ENCODE measurements around the gene DUSP1.
"Not testable (repeated sequence)": the region's sequence is repeated elsewhere in the genome, so short reads cannot be mapped to it uniquely, and the experiment has no call there.

DUSP1 gene

GRCh38 chr5:172796306-172796705, 25.3 kb upstream of the DUSP1 start:
- no peak overlapping the region for H3K4me3 ChIP-seq (ENCODE audit: low read length)
- no peak overlapping the region for H3K9ac ChIP-seq (ENCODE audit: low read depth, low read length)
- H3K27me3 ChIP-seq (ENCODE audit: control insufficient read depth, insufficient read depth, low read length): no peaks in the 10 kb centered on the region
- H3K36me3 ChIP-seq (ENCODE audit: insufficient read depth, low read length): no peaks in the 10 kb centered on the region
- H3K9me3 ChIP-seq (replicated peaks; ENCODE audit: low read length): no peaks in the 10 kb centered on the region
- H3K4me2 ChIP-seq (ENCODE audit: low read length): no peak overlapping the region
- peaks cover 89% of the 10 kb centered on the region for H3K4me1 ChIP-seq (ENCODE audit: control insufficient read depth, insufficient read depth, low read length)

- Histone ChIP-seq H3K27me3 (ENCODE audit: control insufficient read depth, insufficient read depth, low read length) (no peaks in the 10 kb centered on the region), H3K4me2 (ENCODE audit: low read length) (peak overlapping the region; percentile 5), H3K4me1 (ENCODE audit: control insufficient read depth, insufficient read depth, low read length) (peaks cover 89% of the 10 kb centered on the region), H3K36me3 (ENCODE audit: insufficient read depth, low read length) (no peaks in the 10 kb centered on the region), H3K9me3 (replicated peaks; ENCODE audit: low read length) (no peaks in the 10 kb centered on the region), H3K4me3 (ENCODE audit: low read length) (no peak overlapping the region), H3K9ac (ENCODE audit: low read depth, low read length) (peak overlapping the region; percentile 44)
Observed at GRCh38 chr5:172795318-172795977, 24.5 kb upstream of the DUSP1 start.

DNA sequence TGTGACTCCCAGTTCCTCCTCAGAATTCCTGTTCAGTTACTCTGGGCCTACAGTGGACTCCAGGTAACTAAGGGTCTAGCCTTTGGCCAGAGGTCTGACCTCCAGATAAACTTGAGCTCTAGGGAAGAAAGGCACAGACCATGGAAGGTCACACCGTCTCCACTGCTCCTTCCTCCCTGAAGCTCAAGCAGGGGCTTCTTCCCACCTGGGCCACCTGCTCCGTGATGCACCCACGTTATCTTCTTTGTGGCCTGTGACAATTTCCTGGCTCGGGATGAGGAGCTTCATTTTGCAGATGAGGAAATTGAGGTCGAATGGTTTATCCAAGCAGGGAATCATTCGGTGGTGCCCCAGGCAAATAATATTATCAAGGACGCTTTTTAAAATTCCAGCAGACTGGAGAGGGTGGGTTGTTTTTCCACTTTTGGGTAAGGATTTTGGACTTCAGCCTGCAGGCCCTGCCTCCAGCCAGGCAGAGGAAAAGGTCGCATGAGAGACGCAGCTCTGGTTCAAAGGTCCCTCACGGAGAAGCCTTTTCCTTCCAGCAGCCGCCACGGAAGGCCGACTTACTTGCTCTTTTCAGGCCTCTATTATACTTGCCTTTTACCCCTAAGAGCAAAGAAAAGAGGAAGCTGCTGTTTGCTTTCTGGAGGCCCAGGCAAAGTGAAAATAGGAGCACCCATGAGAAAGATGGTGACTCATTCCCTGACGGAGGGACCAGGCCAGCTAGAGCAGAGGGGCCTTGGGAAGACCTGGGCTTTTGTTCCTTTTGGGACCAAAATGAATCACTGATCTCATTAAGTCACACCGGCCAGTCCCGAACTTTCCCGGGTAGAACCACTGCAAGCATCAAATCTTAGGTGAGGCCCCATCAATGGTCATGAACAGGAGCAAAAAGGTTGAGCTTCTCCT, 22.8 kb upstream of the DUSP1 start:
- no peaks in the 10 kb centered on the region for H3K27me3 ChIP-seq (ENCODE audit: control insufficient read depth, insufficient read depth, low read length)
- H3K9me3 ChIP-seq (replicated peaks; ENCODE audit: low read length): no peaks in the 10 kb centered on the region
- peak overlapping the region; percentile 57 for H3K9ac ChIP-seq (ENCODE audit: low read depth, low read length)
- H3K4me1 ChIP-seq (ENCODE audit: control insufficient read depth, insufficient read depth, low read length): peaks cover 89% of the 10 kb centered on the region
- H3K4me3 ChIP-seq (ENCODE audit: low read length): peak overlapping the region; percentile 11
- peak overlapping the region; percentile 23 for H3K4me2 ChIP-seq (ENCODE audit: low read length)
- H3K36me3 ChIP-seq (ENCODE audit: insufficient read depth, low read length): no peaks in the 10 kb centered on the region

- H3K4me1 ChIP-seq (ENCODE audit: control insufficient read depth, insufficient read depth, low read length): peaks cover 89% of the 10 kb centered on the region
- no peak overlapping the region for H3K4me2 ChIP-seq (ENCODE audit: low read length)
- H3K9ac ChIP-seq (ENCODE audit: low read depth, low read length): peak overlapping the region; percentile 57
- H3K4me3 ChIP-seq (ENCODE audit: low read length): no peak overlapping the region
- no peaks in the 10 kb centered on the region for H3K9me3 ChIP-seq (replicated peaks; ENCODE audit: low read length)
- H3K36me3 ChIP-seq (ENCODE audit: insufficient read depth, low read length): no peaks in the 10 kb centered on the region
- no peaks in the 10 kb centered on the region for H3K27me3 ChIP-seq (ENCODE audit: control insufficient read depth, insufficient read depth, low read length)
Observed at GRCh38 chr5:172792701-172793570, 21.9 kb upstream of the DUSP1 start.

DNA sequence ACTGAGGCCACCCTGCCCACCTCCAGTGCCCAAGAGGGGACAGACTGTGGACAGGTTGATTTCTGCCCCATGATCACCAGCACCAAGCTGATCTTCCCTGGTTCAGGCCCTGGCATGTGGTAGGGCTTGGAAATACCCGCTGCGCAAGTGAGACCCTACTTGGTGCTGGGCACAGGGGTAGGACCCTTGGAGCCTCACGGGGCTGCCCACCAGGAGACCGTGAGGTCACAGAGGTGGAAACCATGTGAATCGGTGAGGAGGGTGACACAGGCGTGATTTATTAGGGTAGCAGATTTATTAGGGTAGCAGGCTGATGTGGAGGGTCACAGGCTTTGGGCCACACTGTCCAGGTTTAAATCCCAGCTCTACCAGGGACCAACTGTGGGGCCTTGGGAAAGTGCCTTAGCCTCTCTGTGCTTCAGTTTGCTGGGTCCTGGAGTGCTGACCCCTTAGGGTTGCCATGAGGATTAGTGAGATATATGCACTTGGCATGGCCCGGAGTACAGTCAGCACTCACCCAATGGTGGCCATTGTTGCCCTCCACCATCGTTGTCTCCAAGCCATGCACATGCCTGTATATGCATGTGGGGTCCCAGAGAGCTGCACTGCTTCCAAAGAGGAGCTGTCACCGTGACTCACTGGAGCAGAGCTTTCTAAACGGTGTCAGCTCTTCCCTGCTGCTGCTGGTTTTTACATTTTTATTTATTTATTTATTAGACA, 20.9 kb upstream of the DUSP1 start:
- no peaks in the 10 kb centered on the region for H3K36me3 ChIP-seq (ENCODE audit: insufficient read depth, low read length)
- H3K4me1 ChIP-seq (ENCODE audit: control insufficient read depth, insufficient read depth, low read length): peaks cover 80% of the 10 kb centered on the region
- H3K4me2 ChIP-seq (ENCODE audit: low read length): no peak overlapping the region
- no peaks in the 10 kb centered on the region for H3K27me3 ChIP-seq (ENCODE audit: control insufficient read depth, insufficient read depth, low read length)
- peak overlapping the region; percentile 22 for H3K9ac ChIP-seq (ENCODE audit: low read depth, low read length)
- H3K4me3 ChIP-seq (ENCODE audit: low read length): no peak overlapping the region
- no peaks in the 10 kb centered on the region for H3K9me3 ChIP-seq (replicated peaks; ENCODE audit: low read length)

DNA sequence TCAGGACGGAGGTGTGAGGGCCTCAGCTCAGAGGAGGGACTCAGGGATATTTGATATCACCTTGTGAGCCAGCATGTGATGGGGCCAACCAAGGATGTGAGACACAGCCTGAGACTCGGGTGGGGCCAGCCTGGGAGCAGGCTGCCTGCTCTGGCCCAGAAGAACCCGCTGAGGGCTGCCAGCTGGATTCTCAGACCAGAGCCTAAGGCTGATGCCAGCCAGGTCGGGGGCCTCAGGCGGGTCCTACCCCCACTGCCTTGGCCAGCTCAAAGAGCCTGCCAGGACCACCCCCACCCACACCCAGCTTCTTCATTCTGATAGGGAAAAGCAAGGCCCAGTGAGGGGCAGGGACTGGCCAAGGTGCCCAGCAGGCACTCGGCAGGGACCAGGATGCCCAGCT, 20.3 kb upstream of the DUSP1 start:
- H3K4me2 ChIP-seq (ENCODE audit: low read length): no peak overlapping the region
- H3K9me3 ChIP-seq (replicated peaks; ENCODE audit: low read length): no peaks in the 10 kb centered on the region
- no peak overlapping the region for H3K4me3 ChIP-seq (ENCODE audit: low read length)
- H3K4me1 ChIP-seq (ENCODE audit: control insufficient read depth, insufficient read depth, low read length): peaks cover 75% of the 10 kb centered on the region
- H3K27me3 ChIP-seq (ENCODE audit: control insufficient read depth, insufficient read depth, low read length): no peaks in the 10 kb centered on the region
- H3K36me3 ChIP-seq (ENCODE audit: insufficient read depth, low read length): no peaks in the 10 kb centered on the region
- peak overlapping the region; percentile 22 for H3K9ac ChIP-seq (ENCODE audit: low read depth, low read length)

DNA sequence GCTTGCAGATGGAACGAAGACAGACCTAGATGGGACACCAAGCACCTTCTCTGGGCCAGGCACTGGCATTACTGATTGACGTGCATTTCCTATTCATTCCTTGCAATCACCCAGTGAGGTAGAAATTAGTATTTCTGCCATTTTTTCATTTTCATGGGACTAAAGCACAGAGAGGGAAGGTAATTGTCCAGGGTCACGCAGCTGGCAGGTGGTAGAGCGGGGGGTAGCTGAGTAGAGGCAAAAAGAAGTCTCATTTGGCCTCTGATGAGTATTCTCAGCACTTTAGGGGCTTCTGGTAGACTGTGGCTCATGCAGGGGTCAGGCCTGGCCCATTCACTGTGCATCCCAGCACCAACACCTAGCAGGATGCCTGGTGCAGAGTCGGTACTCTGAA, 19.5 kb upstream of the DUSP1 start:
- Histone ChIP-seq H3K4me2 (ENCODE audit: low read length) (no peak overlapping the region), H3K9me3 (replicated peaks; ENCODE audit: low read length) (no peaks in the 10 kb centered on the region), H3K27me3 (ENCODE audit: control insufficient read depth, insufficient read depth, low read length) (no peaks in the 10 kb centered on the region), H3K4me3 (ENCODE audit: low read length) (no peak overlapping the region), H3K9ac (ENCODE audit: low read depth, low read length) (no peak overlapping the region), H3K4me1 (ENCODE audit: control insufficient read depth, insufficient read depth, low read length) (peaks cover 67% of the 10 kb centered on the region), H3K36me3 (ENCODE audit: insufficient read depth, low read length) (no peaks in the 10 kb centered on the region)

DNA sequence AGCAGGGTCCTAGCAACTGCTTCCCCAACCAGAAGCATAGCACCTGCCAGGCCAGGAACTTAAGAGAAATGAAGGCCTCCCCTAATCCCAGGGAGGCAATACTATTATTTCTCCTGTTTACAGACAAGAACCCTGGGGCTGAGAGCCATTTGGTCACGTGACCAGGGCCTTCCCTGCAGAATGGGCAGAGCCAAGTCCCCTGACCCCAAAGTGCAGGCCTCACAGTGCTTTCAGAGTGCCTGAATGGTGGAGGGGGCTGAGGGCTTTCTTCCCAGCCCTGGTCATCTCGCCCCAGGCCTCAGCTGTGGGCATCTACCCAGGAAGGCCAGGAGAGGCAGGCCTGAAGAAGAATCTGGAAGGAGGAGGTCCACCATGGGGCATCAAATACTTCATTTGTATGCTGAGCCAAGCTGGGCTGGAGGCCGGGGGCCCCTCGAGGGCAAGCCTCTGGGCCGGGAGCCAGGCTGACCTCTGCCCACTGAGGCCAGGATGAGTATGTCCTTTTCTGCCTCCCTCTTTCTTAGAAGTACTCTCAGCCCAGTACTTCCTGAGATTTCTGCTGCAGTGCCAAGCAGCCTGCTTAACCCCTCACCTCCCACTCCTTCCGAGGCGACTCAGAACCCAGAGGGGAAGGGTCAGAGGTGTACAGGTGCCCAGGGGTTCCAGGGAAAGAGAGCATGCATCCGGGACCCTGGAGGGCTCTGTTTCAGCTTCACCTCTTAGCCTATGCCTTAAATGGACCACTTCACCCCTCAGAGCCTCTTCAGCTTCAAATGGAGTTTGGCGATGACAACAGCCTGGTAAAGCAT, 18.9 kb upstream of the DUSP1 start:
- no peak overlapping the region for H3K4me3 ChIP-seq (ENCODE audit: low read length)
- H3K36me3 ChIP-seq (ENCODE audit: insufficient read depth, low read length): no peaks in the 10 kb centered on the region
- H3K4me2 ChIP-seq (ENCODE audit: low read length): peak overlapping the region; percentile 58
- H3K9ac ChIP-seq (ENCODE audit: low read depth, low read length): peak overlapping the region; percentile 72
- H3K4me1 ChIP-seq (ENCODE audit: control insufficient read depth, insufficient read depth, low read length): peaks cover 61% of the 10 kb centered on the region
- H3K27me3 ChIP-seq (ENCODE audit: control insufficient read depth, insufficient read depth, low read length): no peaks in the 10 kb centered on the region
- H3K9me3 ChIP-seq (replicated peaks; ENCODE audit: low read length): no peaks in the 10 kb centered on the region

DNA sequence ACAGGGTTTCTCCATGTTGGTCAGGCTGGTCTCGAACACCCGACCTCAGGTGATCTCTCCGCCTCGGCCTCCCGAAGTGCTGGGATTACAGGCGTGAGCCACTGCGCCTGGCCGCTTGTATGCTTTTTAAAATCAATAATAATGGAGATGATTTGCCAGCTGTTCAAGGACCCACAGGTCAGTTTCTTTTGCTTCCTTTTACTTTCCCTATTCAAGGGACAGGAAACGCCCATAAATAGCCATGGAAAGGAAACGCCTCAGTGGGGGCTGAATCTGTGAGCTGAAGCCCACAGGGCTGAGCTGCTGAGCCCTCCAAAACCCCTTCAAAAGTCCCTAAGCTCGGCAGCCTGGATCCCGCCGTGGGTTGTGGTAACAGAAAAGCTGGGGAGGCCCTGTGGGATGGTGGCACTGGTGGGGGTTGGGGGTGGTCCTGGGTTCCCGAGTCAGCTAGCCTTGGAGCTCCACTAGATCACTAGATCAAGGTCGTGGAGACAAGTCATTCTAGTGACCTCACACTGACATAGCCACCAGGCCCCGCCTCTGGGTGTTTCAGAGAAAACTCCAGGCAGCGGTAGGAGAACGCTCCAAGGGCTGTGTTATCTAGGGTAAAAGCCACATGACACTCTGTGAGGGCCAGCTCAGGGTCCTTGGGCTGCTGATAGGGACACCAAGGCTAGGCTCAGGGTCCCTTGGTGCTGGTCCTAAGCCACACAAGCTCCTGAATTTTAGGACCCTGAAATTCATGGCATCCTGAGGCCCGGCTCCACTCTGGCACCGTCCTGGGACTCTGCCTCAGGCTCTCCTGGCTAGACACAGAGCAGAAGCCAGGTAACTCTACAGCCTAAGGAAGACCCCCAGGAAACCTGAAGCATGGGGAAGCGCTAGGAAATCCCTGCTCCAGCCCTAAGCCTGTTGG, 18.0 kb upstream of the DUSP1 start:
- Histone ChIP-seq H3K4me3 (ENCODE audit: low read length) (peak overlapping the region; percentile 17), H3K4me2 (ENCODE audit: low read length) (peak overlapping the region; percentile 58), H3K9me3 (replicated peaks; ENCODE audit: low read length) (no peaks in the 10 kb centered on the region), H3K9ac (ENCODE audit: low read depth, low read length) (peak overlapping the region; percentile 72), H3K4me1 (ENCODE audit: control insufficient read depth, insufficient read depth, low read length) (peaks cover 53% of the 10 kb centered on the region), H3K36me3 (ENCODE audit: insufficient read depth, low read length) (no peaks in the 10 kb centered on the region), H3K27me3 (ENCODE audit: control insufficient read depth, insufficient read depth, low read length) (no peaks in the 10 kb centered on the region)

- not testable (repeated sequence) for H3K9ac ChIP-seq (ENCODE audit: low read depth, low read length); H3K27me3 ChIP-seq (ENCODE audit: control insufficient read depth, insufficient read depth, low read length); H3K4me2 ChIP-seq (ENCODE audit: low read length); H3K4me3 ChIP-seq (ENCODE audit: low read length); H3K36me3 ChIP-seq (ENCODE audit: insufficient read depth, low read length); H3K9me3 ChIP-seq (replicated peaks; ENCODE audit: low read length)
- H3K4me1 ChIP-seq (ENCODE audit: control insufficient read depth, insufficient read depth, low read length): peaks cover 42% of the 10 kb centered on the region
Observed at GRCh38 chr5:172787538-172787937, 16.5 kb upstream of the DUSP1 start.
